Measurements from ENCODE around the gene GDF15.

GRCh38 chr19:18433015-18433691 lies 47.2 kb downstream of the GDF15 start:
- TF ChIP-seq POLR2A (IDR thresholded peaks at IDR 0.05) (no peak), CTCF (IDR thresholded peaks at IDR 0.05) (no peak)

All from uterus (tissue), 2 donors.